Psoas muscle (tissue), 8 donors: ENCODE measurements around the gene UBAC2. TPM values are rescaled to one million over a fixed set of nuclear protein-coding genes. Genes with fewer than 3 reads are reported as not detected.

Experiments
- ATAC-seq, 4 donors: fragments of 200-7000 bp; cut with Tn5 transposase; one replicate each; pipeline ENCODE4 v1.9.1; 2020; ENCODE audit warnings: moderate library complexity in 3 of 4, mild to moderate bottlenecking in 2 of 4
- DNase-seq, 2 donors: peaks; one replicate each; pipeline ENCODE4 v3.0.0-alpha.2; 2020
- H3K27ac ChIP-seq: fragments of 200-600 bp; one replicate; pipeline ENCODE4 v1.8.0; 2022
- H3K27me3 ChIP-seq, 3 donors: fragments of 200-600 bp in 1 of 3; one replicate each; pipeline versions ENCODE4 v1.6.1 to v1.8.0; 2013 to 2022; ENCODE audit warnings: low read length in 2 of 3, mild to moderate bottlenecking in 2 of 3, moderate library complexity in 1 of 3; ENCODE audit not compliant: insufficient read depth in 3 of 3
- H3K36me3 ChIP-seq, 2 donors: fragments of 200-600 bp in 1 of 2; one replicate each; pipeline versions ENCODE4 v1.6.1 to v1.8.0; 2013 to 2022; ENCODE audit warnings: low read depth in 1 of 2, mild to moderate bottlenecking in 1 of 2, moderate library complexity in 1 of 2; ENCODE audit not compliant: insufficient read depth in 1 of 2
- H3K4me1 ChIP-seq: fragments of 200-600 bp; one replicate; pipeline ENCODE4 v1.8.0; 2022
- H3K4me3 ChIP-seq: fragments of 200-600 bp; one replicate; pipeline ENCODE4 v1.8.0; 2022; ENCODE audit warnings: mild to moderate bottlenecking
- H3K9me3 ChIP-seq: fragments of 200-600 bp; one replicate; pipeline ENCODE4 v1.8.0; 2022
- WGBS, 3 donors: extraction: QIAGEN DNeasy Blood & Tissue Kit; methylation state at CpG; one replicate each; pipeline versions ENCODE4 v1.1.6 to v1.1.7; 2013; 5-methylcytosine and 5-hydroxymethylcytosine counted together
- intact Hi-C, 2 donors: fragments of 100-400 bp; cut with DNase I; formaldehyde crosslinking; loops; one replicate each; pipeline versions ENCODE4 v1.11.0 to v1.14.2; 2022
- polyA plus RNA-seq, 3 donors: library from polyadenylated mRNA; stranded (reverse); fragments of 200-250 nt; gene quantifications; one replicate each; pipeline ENCODE4 v1.2.3, GENCODE V29; 2013
- total RNA-seq, 4 donors: library from RNA; stranded (reverse); fragmentation: NEBNext Ultra II Directional in 2 of 4; extraction: Animal tissue kit (Norgen Biotek cat#: 25700) in 2 of 4; gene quantifications; one replicate each; pipeline versions ENCODE4 v1.2.1 to v1.2.4, GENCODE V29; 2021 to 2023
- TF ChIP-seq, protein P1 (sequence below): fragments of 200-600 bp; IDR thresholded peaks from one replicate; pipeline ENCODE4 v1.8.0; 2022; ENCODE audit warnings: antibody characterized with exemption
- donor health status: healthy with polysubstance abuse.
- donor health status: DM: no; HTN: no; CAD: no; lungs with moderate emphysema.
- donor health status: Bipolar disorder and iron deficiency.
- donor health status: healthy.
- donor health status: DM: yes; HTN: yes; CAD: no.
- donor health status: DM: no; HTN: no; CAD: no.
- donor health status: DM: no; HTN: no; CAD: no.
- donor health status: DM: yes; HTN: yes; CAD: no.

UBAC2 gene
- total and polyA plus RNA-seq, 7 donors: 54.1 to 97.1 (median 71.7) TPM

DNA sequence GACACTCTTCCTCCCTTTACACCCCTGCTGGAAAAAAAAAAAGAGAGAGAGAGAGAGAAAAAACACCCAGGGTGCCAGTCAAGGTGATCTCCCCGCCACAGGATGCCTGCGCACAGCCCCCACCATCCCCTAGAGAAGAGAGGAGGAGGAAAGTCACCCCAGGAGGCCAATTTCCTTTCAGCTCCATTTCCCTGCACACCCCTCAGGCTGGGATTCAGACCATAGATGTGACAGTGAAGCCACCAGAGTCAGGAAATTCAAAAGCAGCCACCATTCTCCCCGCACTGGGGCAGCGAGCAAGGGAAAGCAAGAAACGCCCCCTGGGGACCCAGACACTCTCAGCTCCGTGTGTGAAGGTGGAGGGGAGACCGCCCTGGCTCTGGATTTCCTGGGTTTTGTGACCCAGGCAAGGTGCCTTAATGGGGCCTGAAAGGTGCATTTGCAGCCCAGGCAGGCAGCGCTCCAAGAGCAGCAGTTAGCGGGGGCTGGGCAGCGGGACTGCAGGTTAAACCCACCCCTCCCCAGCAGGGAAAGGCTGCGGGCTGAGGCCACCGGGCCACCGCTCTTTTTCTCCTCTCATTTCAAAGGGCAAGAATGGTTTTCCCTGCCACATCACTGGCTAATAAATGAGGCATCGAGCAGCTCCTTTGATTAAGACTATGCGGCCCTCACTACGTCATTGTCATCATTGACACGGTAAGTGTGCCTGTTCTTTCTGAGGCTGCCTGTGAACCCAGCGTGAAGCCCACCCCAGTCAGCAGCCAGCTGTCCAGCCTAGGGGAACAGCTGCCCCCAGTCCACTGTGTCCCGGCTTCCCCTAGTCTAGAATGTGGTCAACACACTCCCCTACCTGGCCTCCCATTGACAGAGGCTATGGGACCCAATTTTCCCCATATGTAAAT, 216.8 kb downstream of the UBAC2 start:
- Histone ChIP-seq H3K27me3 (peaks cover 0 to 19% (median 5%) of the 10 kb centered on the region in 3 donors), H3K27ac (no peak overlapping the region), H3K36me3 (no peaks in the 10 kb centered on the region), H3K9me3 (no peaks in the 10 kb centered on the region), H3K4me3 (no peak overlapping the region), H3K4me1 (no peaks in the 10 kb centered on the region)
- peak in 1 of 2 donors; percentile 21 for DNase-seq
- intact Hi-C loops: no loop called here
- no peak for ATAC-seq
- WGBS, 3 donors: 53 to 62% (median 62%) methylated on average over 18 to 19 of the region's 19 CpGs
- TF ChIP-seq, protein P1, sequence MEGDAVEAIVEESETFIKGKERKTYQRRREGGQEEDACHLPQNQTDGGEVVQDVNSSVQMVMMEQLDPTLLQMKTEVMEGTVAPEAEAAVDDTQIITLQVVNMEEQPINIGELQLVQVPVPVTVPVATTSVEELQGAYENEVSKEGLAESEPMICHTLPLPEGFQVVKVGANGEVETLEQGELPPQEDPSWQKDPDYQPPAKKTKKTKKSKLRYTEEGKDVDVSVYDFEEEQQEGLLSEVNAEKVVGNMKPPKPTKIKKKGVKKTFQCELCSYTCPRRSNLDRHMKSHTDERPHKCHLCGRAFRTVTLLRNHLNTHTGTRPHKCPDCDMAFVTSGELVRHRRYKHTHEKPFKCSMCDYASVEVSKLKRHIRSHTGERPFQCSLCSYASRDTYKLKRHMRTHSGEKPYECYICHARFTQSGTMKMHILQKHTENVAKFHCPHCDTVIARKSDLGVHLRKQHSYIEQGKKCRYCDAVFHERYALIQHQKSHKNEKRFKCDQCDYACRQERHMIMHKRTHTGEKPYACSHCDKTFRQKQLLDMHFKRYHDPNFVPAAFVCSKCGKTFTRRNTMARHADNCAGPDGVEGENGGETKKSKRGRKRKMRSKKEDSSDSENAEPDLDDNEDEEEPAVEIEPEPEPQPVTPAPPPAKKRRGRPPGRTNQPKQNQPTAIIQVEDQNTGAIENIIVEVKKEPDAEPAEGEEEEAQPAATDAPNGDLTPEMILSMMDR: no peak

DNA sequence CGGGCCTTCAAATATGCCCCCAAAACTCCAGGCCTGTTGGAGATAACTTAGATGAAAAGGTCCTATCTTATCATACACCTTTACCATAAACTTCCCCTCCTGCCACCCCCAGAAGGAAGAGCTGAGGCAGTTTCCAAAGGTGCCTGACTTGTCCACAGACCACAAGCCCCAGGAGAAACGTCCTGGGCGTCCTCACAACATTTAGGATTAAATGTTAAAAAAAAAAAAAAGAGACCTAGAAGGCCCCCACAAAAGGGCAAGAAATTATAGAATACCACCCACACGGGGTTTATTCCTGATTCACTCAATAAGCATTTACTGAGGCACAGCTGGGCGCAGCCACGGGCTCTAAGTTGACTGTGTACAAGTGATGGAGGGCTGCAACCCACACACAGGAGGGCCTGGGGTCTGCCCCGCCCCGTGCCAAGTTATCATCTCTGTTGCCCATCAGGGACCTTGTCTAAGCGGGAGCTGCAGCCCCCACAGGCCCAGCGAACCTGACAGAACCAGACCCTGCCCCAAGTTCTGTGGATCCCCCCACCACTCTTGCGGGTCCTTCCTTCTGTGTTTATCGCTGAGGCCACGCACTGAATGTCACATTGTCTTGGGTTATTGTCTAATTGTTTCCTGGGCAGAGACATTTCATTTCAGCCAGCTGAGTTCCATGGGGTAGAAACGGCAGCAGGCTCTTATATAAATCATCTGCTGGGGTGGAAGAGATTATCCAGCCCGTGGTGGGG, 217.6 kb downstream of the UBAC2 start:
- Histone ChIP-seq H3K4me1 (no peaks in the 10 kb centered on the region), H3K27me3 (peaks cover 0 to 16% (median 4%) of the 10 kb centered on the region in 3 donors), H3K9me3 (no peaks in the 10 kb centered on the region), H3K36me3 (no peaks in the 10 kb centered on the region), H3K27ac (no peak overlapping the region), H3K4me3 (no peak overlapping the region)
- DNase-seq: peak in 1 of 2 donors; percentile 11
- intact Hi-C loops: no loop called here
- TF ChIP-seq, protein P1: no peak
- no peak for ATAC-seq
- WGBS, 3 donors: 68 to 72% (median 70%) methylated on average over 15 of the region's 15 CpGs

DNA sequence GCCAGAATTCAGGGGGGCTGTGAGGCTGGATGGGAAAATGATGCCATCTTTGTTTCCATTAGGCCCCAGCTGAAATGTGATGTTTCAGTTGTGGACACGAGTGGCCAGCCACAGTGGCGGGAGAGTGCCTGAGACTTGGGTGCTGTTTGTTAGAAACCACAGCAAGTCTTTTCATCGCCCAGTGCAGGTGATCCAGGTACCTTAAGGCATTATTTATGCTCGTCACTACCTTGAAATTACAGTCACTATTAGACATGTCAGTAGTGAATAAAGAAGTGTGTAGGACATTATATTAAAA, 218.1 kb downstream of the UBAC2 start:
- TF ChIP-seq, protein P1: no peak
- Histone ChIP-seq H3K4me3 (no peak overlapping the region), H3K36me3 (no peaks in the 10 kb centered on the region), H3K27ac (no peak overlapping the region), H3K4me1 (no peaks in the 10 kb centered on the region), H3K27me3 (peaks cover 0 to 16% (median 6%) of the 10 kb centered on the region in 3 donors), H3K9me3 (no peaks in the 10 kb centered on the region)
- intact Hi-C loops: no loop called here
- 86 to 93% (median 89%) methylated on average over 4 of the region's 4 CpGs for WGBS, 3 donors
- DNase-seq: peak in 1 of 2 donors; percentile 4
- ATAC-seq: no peak

DNA sequence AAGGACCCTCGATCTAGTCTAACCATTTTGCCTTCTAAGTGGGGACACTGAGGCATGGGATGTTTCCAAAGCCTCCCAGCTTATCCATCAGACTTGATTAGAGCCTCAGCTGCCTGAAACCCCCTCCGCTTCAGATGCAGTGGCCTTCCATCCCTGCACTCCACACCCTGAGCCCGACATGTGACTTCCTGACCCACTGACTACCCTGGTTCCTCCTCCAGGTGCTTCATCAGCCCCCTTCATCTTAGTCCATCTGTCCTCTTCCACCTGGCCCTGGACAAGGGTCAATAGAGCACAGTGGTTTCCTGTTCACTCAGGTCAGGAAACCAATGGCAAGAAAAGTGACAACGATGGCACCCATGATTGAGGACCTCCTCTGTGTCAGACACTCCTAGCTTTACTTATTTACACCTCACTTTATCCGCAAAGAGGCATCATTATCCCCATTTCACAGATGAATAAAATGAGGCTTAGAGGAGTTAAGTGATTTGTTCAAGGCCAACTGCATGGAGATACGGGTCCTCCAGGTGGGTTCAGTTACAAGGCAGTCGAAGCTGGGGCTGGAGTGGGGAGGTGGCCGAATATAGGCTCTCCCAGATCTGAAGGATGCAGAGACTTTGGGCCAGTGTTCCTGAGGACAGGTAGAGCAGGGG, 219.1 kb downstream of the UBAC2 start:
- intact Hi-C loops: no loop called here
- no peaks in the 10 kb centered on the region for H3K9me3 ChIP-seq
- ATAC-seq (no peak), DNase-seq (peak in 1 of 2 donors; percentile 4)
- no peak overlapping the region for H3K27ac ChIP-seq
- WGBS, 3 donors: 79 to 86% (median 82%) methylated on average over 8 of the region's 8 CpGs
- TF ChIP-seq, protein P1: no peak
- H3K36me3 ChIP-seq: no peaks in the 10 kb centered on the region
- H3K27me3 ChIP-seq: peaks cover 0 to 16% (median 6%) of the 10 kb centered on the region in 3 donors
- H3K4me3 ChIP-seq: no peak overlapping the region
- no peaks in the 10 kb centered on the region for H3K4me1 ChIP-seq
